ENCODE results near the gene CEP85L.
A peak's percentile ranks its signal among the peaks of the same experiment; 100 is the strongest.

CEP85L gene

GRCh38 chr6:118571121-118571520, 80.3 kb downstream of the CEP85L start:
- H3K27me3 ChIP-seq (ENCODE audit: insufficient read depth, low read depth) = no peaks in the 10 kb centered on the region
- H2AFZ ChIP-seq (ENCODE audit: low read depth) = no peak overlapping the region
- no peaks in the 10 kb centered on the region for H4K20me1 ChIP-seq (ENCODE audit: insufficient read depth)
- no peak overlapping the region for H3K4me2 ChIP-seq
- no peaks in the 10 kb centered on the region for H3K4me1 ChIP-seq (ENCODE audit: low read depth, poor library complexity, severe bottlenecking)
- no peak overlapping the region for H3K27ac ChIP-seq
- no peaks in the 10 kb centered on the region for H3K36me3 ChIP-seq (ENCODE audit: insufficient read depth)
- no peaks in the 10 kb centered on the region for H3K79me2 ChIP-seq (ENCODE audit: insufficient read depth, low read depth)
- H3K4me3 ChIP-seq (IDR thresholded peaks at IDR 0.05; ENCODE audit: insufficient read depth, low read depth, low read length) = no peak overlapping the region
- TF ChIP-seq, protein P1, sequence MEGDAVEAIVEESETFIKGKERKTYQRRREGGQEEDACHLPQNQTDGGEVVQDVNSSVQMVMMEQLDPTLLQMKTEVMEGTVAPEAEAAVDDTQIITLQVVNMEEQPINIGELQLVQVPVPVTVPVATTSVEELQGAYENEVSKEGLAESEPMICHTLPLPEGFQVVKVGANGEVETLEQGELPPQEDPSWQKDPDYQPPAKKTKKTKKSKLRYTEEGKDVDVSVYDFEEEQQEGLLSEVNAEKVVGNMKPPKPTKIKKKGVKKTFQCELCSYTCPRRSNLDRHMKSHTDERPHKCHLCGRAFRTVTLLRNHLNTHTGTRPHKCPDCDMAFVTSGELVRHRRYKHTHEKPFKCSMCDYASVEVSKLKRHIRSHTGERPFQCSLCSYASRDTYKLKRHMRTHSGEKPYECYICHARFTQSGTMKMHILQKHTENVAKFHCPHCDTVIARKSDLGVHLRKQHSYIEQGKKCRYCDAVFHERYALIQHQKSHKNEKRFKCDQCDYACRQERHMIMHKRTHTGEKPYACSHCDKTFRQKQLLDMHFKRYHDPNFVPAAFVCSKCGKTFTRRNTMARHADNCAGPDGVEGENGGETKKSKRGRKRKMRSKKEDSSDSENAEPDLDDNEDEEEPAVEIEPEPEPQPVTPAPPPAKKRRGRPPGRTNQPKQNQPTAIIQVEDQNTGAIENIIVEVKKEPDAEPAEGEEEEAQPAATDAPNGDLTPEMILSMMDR (conservative IDR thresholded peaks at IDR 0.05; ENCODE audit: low read depth, low read length) = no peak
- no peak overlapping the region for H3K9ac ChIP-seq

- Histone ChIP-seq H3K36me3 (ENCODE audit: insufficient read depth) (no peaks in the 10 kb centered on the region), H3K4me1 (ENCODE audit: low read depth, poor library complexity, severe bottlenecking) (no peaks in the 10 kb centered on the region), H3K27ac (no peak overlapping the region), H3K4me2 (no peak overlapping the region), H2AFZ (ENCODE audit: low read depth) (no peak overlapping the region), H3K9ac (no peak overlapping the region), H3K27me3 (ENCODE audit: insufficient read depth, low read depth) (no peaks in the 10 kb centered on the region), H4K20me1 (ENCODE audit: insufficient read depth) (no peaks in the 10 kb centered on the region), H3K4me3 (IDR thresholded peaks at IDR 0.05; ENCODE audit: insufficient read depth, low read depth, low read length) (no peak overlapping the region), H3K79me2 (ENCODE audit: insufficient read depth, low read depth) (no peaks in the 10 kb centered on the region)
- TF ChIP-seq, protein P1 (conservative IDR thresholded peaks at IDR 0.05; ENCODE audit: low read depth, low read length) = no peak
These were observed 81.9 kb downstream of the CEP85L start for GRCh38 chr6:118569498-118569897.

GRCh38 chr6:118567974-118568373, 83.4 kb downstream of the CEP85L start:
- TF ChIP-seq, protein P1 (conservative IDR thresholded peaks at IDR 0.05; ENCODE audit: low read depth, low read length) = no peak
- H3K27me3 ChIP-seq (ENCODE audit: insufficient read depth, low read depth) = no peaks in the 10 kb centered on the region
- H3K36me3 ChIP-seq (ENCODE audit: insufficient read depth) = no peaks in the 10 kb centered on the region
- no peak overlapping the region for H3K4me3 ChIP-seq (IDR thresholded peaks at IDR 0.05; ENCODE audit: insufficient read depth, low read depth, low read length)
- no peak overlapping the region for H3K27ac ChIP-seq
- H3K4me1 ChIP-seq (ENCODE audit: low read depth, poor library complexity, severe bottlenecking) = no peaks in the 10 kb centered on the region
- H3K4me2 ChIP-seq = no peak overlapping the region
- no peak overlapping the region for H2AFZ ChIP-seq (ENCODE audit: low read depth)
- no peak overlapping the region for H3K9ac ChIP-seq
- H4K20me1 ChIP-seq (ENCODE audit: insufficient read depth) = no peaks in the 10 kb centered on the region
- no peaks in the 10 kb centered on the region for H3K79me2 ChIP-seq (ENCODE audit: insufficient read depth, low read depth)

DNA sequence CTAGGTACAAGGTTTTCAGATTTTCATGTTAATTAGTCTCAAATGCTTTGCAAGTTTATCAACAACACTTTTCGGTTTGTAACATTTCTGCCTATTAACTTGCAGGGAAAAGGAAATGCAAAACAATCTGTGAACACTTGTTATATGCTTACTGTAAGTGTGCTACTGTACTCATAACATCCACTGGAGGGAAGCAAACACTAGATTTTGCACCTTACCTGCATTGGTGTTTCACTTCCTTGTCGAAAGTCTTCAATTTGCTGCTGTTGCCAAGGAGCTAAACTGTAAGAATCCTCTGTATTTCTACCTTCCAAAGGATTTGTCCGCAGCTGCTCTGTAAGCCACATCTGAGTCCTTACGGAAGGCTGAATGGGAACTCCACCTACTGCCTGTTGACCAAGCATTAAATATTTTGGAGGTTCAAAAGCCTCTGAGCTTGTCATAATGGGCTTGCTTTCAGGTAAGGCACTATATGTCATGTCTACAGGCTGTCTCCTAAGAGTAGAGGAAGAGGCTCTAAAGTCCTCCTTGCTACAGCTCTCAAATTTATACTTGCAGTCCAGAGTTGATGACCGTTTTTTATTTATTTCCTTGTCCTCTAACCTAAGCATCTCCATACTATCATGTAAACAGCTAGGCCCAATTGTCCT, 86.0 kb downstream of the CEP85L start:
- Histone ChIP-seq H3K4me2 (no peak overlapping the region), H3K27ac (no peak overlapping the region), H3K79me2 (ENCODE audit: insufficient read depth, low read depth) (no peaks in the 10 kb centered on the region), H2AFZ (ENCODE audit: low read depth) (no peak overlapping the region), H3K27me3 (ENCODE audit: insufficient read depth, low read depth) (no peaks in the 10 kb centered on the region), H3K4me1 (ENCODE audit: low read depth, poor library complexity, severe bottlenecking) (no peaks in the 10 kb centered on the region), H3K4me3 (IDR thresholded peaks at IDR 0.05; ENCODE audit: insufficient read depth, low read depth, low read length) (no peak overlapping the region), H3K9ac (no peak overlapping the region), H4K20me1 (ENCODE audit: insufficient read depth) (no peaks in the 10 kb centered on the region), H3K36me3 (ENCODE audit: insufficient read depth) (no peaks in the 10 kb centered on the region)
- TF ChIP-seq, protein P1 (conservative IDR thresholded peaks at IDR 0.05; ENCODE audit: low read depth, low read length) = peak; percentile 37; the same call in 1 of the 2 replicates

Measured in KMS-11 (cell line).